OCI-LY3 (cell line): Measurements from ENCODE around the gene SND1.

Experiments
- EZH2phosphoT487 ChIP-seq: fragments of 200-600 bp; shearing (Covaris generic); IDR thresholded peaks from 2 replicates; pipeline ENCODE4 v1.6.1; 2018; ENCODE audit warnings: antibody characterized with exemption, mixed run types, low read depth
- TF ChIP-seq, protein P1 (sequence below): fragments of 200-600, 300-600 bp; sonication (generic); IDR thresholded peaks from 2 replicates; pipeline ENCODE4 v1.5.1; 2014; ENCODE audit warnings: antibody characterized with exemption, low read length, low read depth

DNA sequence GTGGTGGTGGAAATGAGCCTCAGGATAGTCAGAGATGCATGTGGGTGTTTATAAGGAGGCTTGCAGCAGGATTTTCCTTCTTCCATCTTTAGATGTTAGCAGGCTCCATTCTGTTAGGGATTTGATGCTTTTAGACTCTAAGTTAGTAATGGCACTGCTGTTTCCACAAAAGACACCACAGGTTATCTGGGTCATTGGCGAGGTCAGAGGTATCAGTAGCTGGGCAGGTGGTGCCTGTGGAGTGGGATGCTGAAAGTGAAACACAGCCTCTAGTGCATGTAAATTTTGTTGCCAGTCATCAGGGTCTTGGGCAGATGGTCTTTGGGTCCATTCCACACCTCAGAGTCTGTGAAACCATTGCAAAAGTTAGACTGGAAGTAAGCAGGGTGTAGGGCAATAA is 33.2 kb upstream of the SND1 start:
- TF ChIP-seq, protein P1, sequence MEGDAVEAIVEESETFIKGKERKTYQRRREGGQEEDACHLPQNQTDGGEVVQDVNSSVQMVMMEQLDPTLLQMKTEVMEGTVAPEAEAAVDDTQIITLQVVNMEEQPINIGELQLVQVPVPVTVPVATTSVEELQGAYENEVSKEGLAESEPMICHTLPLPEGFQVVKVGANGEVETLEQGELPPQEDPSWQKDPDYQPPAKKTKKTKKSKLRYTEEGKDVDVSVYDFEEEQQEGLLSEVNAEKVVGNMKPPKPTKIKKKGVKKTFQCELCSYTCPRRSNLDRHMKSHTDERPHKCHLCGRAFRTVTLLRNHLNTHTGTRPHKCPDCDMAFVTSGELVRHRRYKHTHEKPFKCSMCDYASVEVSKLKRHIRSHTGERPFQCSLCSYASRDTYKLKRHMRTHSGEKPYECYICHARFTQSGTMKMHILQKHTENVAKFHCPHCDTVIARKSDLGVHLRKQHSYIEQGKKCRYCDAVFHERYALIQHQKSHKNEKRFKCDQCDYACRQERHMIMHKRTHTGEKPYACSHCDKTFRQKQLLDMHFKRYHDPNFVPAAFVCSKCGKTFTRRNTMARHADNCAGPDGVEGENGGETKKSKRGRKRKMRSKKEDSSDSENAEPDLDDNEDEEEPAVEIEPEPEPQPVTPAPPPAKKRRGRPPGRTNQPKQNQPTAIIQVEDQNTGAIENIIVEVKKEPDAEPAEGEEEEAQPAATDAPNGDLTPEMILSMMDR: no peak
- TF ChIP-seq EZH2phosphoT487: no peak
